ENCODE data around the gene FBXO48.

FBXO48 gene

GRCh38 chr2:68465081-68465916 lies 1.8 kb downstream of the FBXO48 start:
- no peak overlapping the region for H3K4me3 ChIP-seq (ENCODE audit: low read depth, low read length)
- TF ChIP-seq CTCF (IDR thresholded peaks at IDR 0.05; ENCODE audit: insufficient read depth, low read depth, low read length, missing control alignments) = no peak
- DNase-seq (ENCODE audit: low read depth) = peak; percentile 37

GRCh38 chr2:68464651-68465050 lies 2.4 kb downstream of the FBXO48 start:
- TF ChIP-seq CTCF (IDR thresholded peaks at IDR 0.05; ENCODE audit: insufficient read depth, low read depth, low read length, missing control alignments) = no peak
- no peak overlapping the region for H3K4me3 ChIP-seq (ENCODE audit: low read depth, low read length)
- DNase-seq (ENCODE audit: low read depth) = no peak

DNA sequence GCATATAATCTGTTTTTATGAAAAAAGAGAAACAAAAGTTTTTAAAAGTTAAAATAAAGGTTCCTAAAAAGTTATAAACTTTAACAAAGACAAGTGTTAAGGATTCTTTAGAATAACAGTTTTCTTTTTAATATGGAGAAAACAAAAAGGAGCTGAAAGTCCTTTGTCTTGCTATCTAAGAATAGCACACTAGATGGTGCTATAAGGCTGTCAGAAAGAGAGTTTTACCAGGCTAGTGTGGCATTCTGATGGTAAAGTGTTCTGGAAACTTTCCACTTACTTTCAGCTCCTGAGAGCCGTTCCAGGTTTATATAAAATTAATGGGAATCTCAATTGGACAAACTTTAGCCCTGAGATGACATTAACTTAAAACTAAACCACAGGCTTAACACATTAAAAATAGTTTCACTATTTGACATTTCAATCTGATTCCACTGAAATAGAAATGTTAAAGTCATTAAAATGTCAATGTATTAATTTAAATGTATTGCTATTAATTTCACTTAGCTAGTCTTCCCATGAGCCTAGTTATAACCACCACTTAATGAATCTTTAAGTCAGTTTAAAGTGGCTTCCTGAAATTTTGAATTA lies 3.7 kb downstream of the FBXO48 start:
- H3K4me3 ChIP-seq (ENCODE audit: low read depth, low read length) = no peak overlapping the region
- DNase-seq (ENCODE audit: low read depth) = peak; percentile 66
- TF ChIP-seq CTCF (IDR thresholded peaks at IDR 0.05; ENCODE audit: insufficient read depth, low read depth, low read length, missing control alignments) = peak; percentile 61

DNA sequence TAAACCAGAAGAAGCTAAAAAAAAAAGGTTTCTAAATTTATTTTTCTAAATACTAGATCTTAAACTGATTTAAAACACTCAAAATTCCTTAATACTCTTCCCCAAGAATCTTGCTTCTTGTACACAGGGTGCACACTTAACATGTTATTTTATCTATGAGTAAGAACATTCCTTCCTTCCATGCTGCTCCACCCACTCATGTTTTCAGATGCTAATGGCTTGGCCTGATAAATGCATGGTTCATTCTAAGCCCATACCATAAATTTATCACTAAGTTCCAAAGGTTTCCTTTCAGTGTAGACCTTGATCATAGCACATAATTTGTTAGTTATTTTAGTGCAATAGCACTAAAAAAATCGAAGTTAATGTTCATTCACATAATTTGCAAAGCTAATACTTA lies 8.1 kb downstream of the FBXO48 start:
- no peak for DNase-seq (ENCODE audit: low read depth)
- no peak overlapping the region for H3K4me3 ChIP-seq (ENCODE audit: low read depth, low read length)
- TF ChIP-seq CTCF (IDR thresholded peaks at IDR 0.05; ENCODE audit: insufficient read depth, low read depth, low read length, missing control alignments) = no peak

DNA sequence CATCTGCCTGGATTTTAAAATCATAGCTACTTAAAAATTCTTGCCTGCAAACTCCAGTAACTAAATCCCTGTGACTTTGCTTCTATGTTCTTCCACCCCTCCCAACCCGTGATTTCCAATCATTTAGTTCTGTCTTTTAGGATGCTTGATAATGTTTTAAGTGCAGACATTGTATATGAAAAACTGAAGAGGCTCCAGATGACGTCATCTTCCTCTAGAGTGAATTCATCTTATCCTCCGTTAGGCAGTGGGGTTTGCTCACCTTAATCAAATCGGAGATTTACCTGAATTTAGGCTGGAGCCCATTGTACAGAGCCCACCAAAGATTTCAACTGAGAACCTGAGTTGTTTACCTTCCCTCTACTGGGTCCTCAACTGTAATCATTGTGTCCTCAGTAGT lies 10.9 kb downstream of the FBXO48 start:
- TF ChIP-seq CTCF (IDR thresholded peaks at IDR 0.05; ENCODE audit: insufficient read depth, low read depth, low read length, missing control alignments) = no peak
- H3K4me3 ChIP-seq (ENCODE audit: low read depth, low read length) = no peak overlapping the region
- DNase-seq (ENCODE audit: low read depth) = no peak

- no peak for TF ChIP-seq CTCF (IDR thresholded peaks at IDR 0.05; ENCODE audit: insufficient read depth, low read depth, low read length, missing control alignments)
- no peak for DNase-seq (ENCODE audit: low read depth)
- H3K4me3 ChIP-seq (ENCODE audit: low read depth, low read length) = no peak overlapping the region
Measured at GRCh38 chr2:68454719-68455118, 12.4 kb downstream of the FBXO48 start.

Measured in GM12865 (cell line).